DND-41 (cell line): Measurements from ENCODE around the gene CREG2.

Experiments
- CTCF ChIP-seq: IDR thresholded peaks from 2 replicates; pipeline ENCODE4 v1.5.1; 2012; ENCODE audit warnings: borderline replicate concordance, low read length, moderate library complexity, mild to moderate bottlenecking; ENCODE audit not compliant: poor library complexity, severe bottlenecking; ENCODE audit errors: extremely low read depth
- EZH2 ChIP-seq: IDR thresholded peaks from 3 replicates; pipeline ENCODE4 v1.6.1; 2012; ENCODE audit warnings: borderline replicate concordance, low read depth, mild to moderate bottlenecking, moderate library complexity, low read length, inconsistent platforms; ENCODE audit not compliant: severe bottlenecking

- TF ChIP-seq CTCF (no peak), EZH2 (no peak)
These were observed 18.9 kb downstream of the CREG2 start for GRCh38 chr2:101368376-101368775.
